Measurements from ENCODE around the gene HSPA5.

The HSPA5 gene

GRCh38 chr9:125277411-125277810 lies 36.3 kb upstream of the HSPA5 start:
- H2BK120ac ChIP-seq (ENCODE audit: insufficient read depth, low read length, poor library complexity), result no peak overlapping the region
- no peak overlapping the region for H2BK5ac ChIP-seq (ENCODE audit: low read depth, low read length, poor library complexity)
- H3K79me1 ChIP-seq (ENCODE audit: low read length), result no peaks in the 10 kb centered on the region
- H3K18ac ChIP-seq (ENCODE audit: low read length), result no peak overlapping the region
- no peak overlapping the region for H2AFZ ChIP-seq (ENCODE audit: insufficient read depth, low read length, poor library complexity)
- no peak overlapping the region for H3K23ac ChIP-seq (ENCODE audit: low read length)
- H3K27ac ChIP-seq (ENCODE audit: low read depth, low read length), result no peak overlapping the region
- H4K8ac ChIP-seq (ENCODE audit: low read depth, low read length), result no peak overlapping the region
- H3K79me2 ChIP-seq (ENCODE audit: control insufficient read depth, insufficient read depth, low read length, poor library complexity), result peaks cover 5% of the 10 kb centered on the region
- no peaks in the 10 kb centered on the region for H3K9me3 ChIP-seq (ENCODE audit: insufficient read depth, low read depth, low read length)
- DNase-seq, result no peak
- no peak overlapping the region for H2BK12ac ChIP-seq (ENCODE audit: low read length)
- H3K4me2 ChIP-seq (ENCODE audit: low read length), result no peak overlapping the region
- no peak overlapping the region for H4K91ac ChIP-seq (ENCODE audit: low read depth, low read length)
- peaks cover 0 to 1% of the 10 kb centered on the region in 2 experiments for H3K36me3 ChIP-seq (ENCODE audit: control insufficient read depth in 1 of 2, insufficient read depth in 2 of 2, low read length in 2 of 2)
- H3K27me3 ChIP-seq (ENCODE audit: insufficient read depth, low read length), result no peaks in the 10 kb centered on the region
- no peak overlapping the region for H4K12ac ChIP-seq (ENCODE audit: low read depth, low read length)
- H2AK5ac ChIP-seq (ENCODE audit: low read length), result no peak overlapping the region
- H3K4me1 ChIP-seq (ENCODE audit: control insufficient read depth in 1 of 2, insufficient read depth in 2 of 2, low read length in 2 of 2), result peaks cover 0 to 2% of the 10 kb centered on the region in 2 experiments
- no peak overlapping the region for H3K9ac ChIP-seq (ENCODE audit: low read length)
- no peak overlapping the region for H3K14ac ChIP-seq (ENCODE audit: low read length)
- no peak overlapping the region for H3K4ac ChIP-seq (ENCODE audit: low read depth, low read length)
- H3K4me3 ChIP-seq (ENCODE audit: low read depth, low read length), result no peak overlapping the region

GRCh38 chr9:125276771-125277170 lies 35.6 kb upstream of the HSPA5 start:
- Histone ChIP-seq H3K4me2 (ENCODE audit: low read length) (no peak overlapping the region), H2AK5ac (ENCODE audit: low read length) (no peak overlapping the region), H3K27me3 (ENCODE audit: insufficient read depth, low read length) (no peaks in the 10 kb centered on the region), H3K18ac (ENCODE audit: low read length) (no peak overlapping the region), H4K12ac (ENCODE audit: low read depth, low read length) (no peak overlapping the region), H2BK5ac (ENCODE audit: low read depth, low read length, poor library complexity) (no peak overlapping the region), H4K91ac (ENCODE audit: low read depth, low read length) (no peak overlapping the region), H3K79me2 (ENCODE audit: control insufficient read depth, insufficient read depth, low read length, poor library complexity) (peaks cover 5% of the 10 kb centered on the region), H3K9me3 (ENCODE audit: insufficient read depth, low read depth, low read length) (no peaks in the 10 kb centered on the region), H3K4me3 (ENCODE audit: low read depth, low read length) (no peak overlapping the region), H2BK12ac (ENCODE audit: low read length) (no peak overlapping the region), H3K9ac (ENCODE audit: low read length) (no peak overlapping the region), H3K4me1 (ENCODE audit: control insufficient read depth in 1 of 2, insufficient read depth in 2 of 2, low read length in 2 of 2) (peaks cover 0 to 2% of the 10 kb centered on the region in 2 experiments), H2BK120ac (ENCODE audit: insufficient read depth, low read length, poor library complexity) (no peak overlapping the region), H4K8ac (ENCODE audit: low read depth, low read length) (no peak overlapping the region), H2AFZ (ENCODE audit: insufficient read depth, low read length, poor library complexity) (no peak overlapping the region), H3K4ac (ENCODE audit: low read depth, low read length) (no peak overlapping the region), H3K14ac (ENCODE audit: low read length) (no peak overlapping the region), H3K79me1 (ENCODE audit: low read length) (no peaks in the 10 kb centered on the region), H3K36me3 (ENCODE audit: control insufficient read depth in 1 of 2, insufficient read depth in 2 of 2, low read length in 2 of 2) (peaks cover 0 to 1% of the 10 kb centered on the region in 2 experiments), H3K27ac (ENCODE audit: low read depth, low read length) (no peak overlapping the region), H3K23ac (ENCODE audit: low read length) (no peak overlapping the region)
- peak; percentile 53 to 75 for DNase-seq
- WGBS (ENCODE audit: extremely low coverage, insufficient coverage, insufficient read length), result no CpG with 5 or more reads among the region's 4 CpGs

- no peak overlapping the region for H2AFZ ChIP-seq (ENCODE audit: insufficient read depth, low read length, poor library complexity)
- H4K12ac ChIP-seq (ENCODE audit: low read depth, low read length), result no peak overlapping the region
- no peak overlapping the region for H2BK5ac ChIP-seq (ENCODE audit: low read depth, low read length, poor library complexity)
- no peak overlapping the region for H3K4me2 ChIP-seq (ENCODE audit: low read length)
- no peaks in the 10 kb centered on the region for H3K79me1 ChIP-seq (ENCODE audit: low read length)
- H3K9me3 ChIP-seq (ENCODE audit: insufficient read depth, low read depth, low read length), result no peaks in the 10 kb centered on the region
- H3K4ac ChIP-seq (ENCODE audit: low read depth, low read length), result no peak overlapping the region
- no peak overlapping the region for H3K14ac ChIP-seq (ENCODE audit: low read length)
- no peak overlapping the region for H2BK120ac ChIP-seq (ENCODE audit: insufficient read depth, low read length, poor library complexity)
- H3K9ac ChIP-seq (ENCODE audit: low read length), result no peak overlapping the region
- DNase-seq, result peak; percentile 53 to 79
- no peak overlapping the region for H2BK12ac ChIP-seq (ENCODE audit: low read length)
- H3K27me3 ChIP-seq (ENCODE audit: insufficient read depth, low read length), result no peaks in the 10 kb centered on the region
- no peak overlapping the region for H3K18ac ChIP-seq (ENCODE audit: low read length)
- H4K8ac ChIP-seq (ENCODE audit: low read depth, low read length), result no peak overlapping the region
- H3K4me1 ChIP-seq (ENCODE audit: control insufficient read depth in 1 of 2, insufficient read depth in 2 of 2, low read length in 2 of 2), result peaks cover 0 to 2% of the 10 kb centered on the region in 2 experiments
- H2AK5ac ChIP-seq (ENCODE audit: low read length), result no peak overlapping the region
- no peak overlapping the region for H3K23ac ChIP-seq (ENCODE audit: low read length)
- peaks cover 0 to 2% of the 10 kb centered on the region in 2 experiments for H3K36me3 ChIP-seq (ENCODE audit: control insufficient read depth in 1 of 2, insufficient read depth in 2 of 2, low read length in 2 of 2)
- H4K91ac ChIP-seq (ENCODE audit: low read depth, low read length), result no peak overlapping the region
- no peak overlapping the region for H3K4me3 ChIP-seq (ENCODE audit: low read depth, low read length)
- H3K27ac ChIP-seq (ENCODE audit: low read depth, low read length), result no peak overlapping the region
- no CpG with 5 or more reads among the region's 3 CpGs for WGBS (ENCODE audit: extremely low coverage, insufficient coverage, insufficient read length)
- H3K79me2 ChIP-seq (ENCODE audit: control insufficient read depth, insufficient read depth, low read length, poor library complexity), result peaks cover 5% of the 10 kb centered on the region
Observed at GRCh38 chr9:125272697-125273096, 31.6 kb upstream of the HSPA5 start.

GRCh38 chr9:125271081-125271480 lies 29.9 kb upstream of the HSPA5 start:
- no peak overlapping the region for H3K4me3 ChIP-seq (ENCODE audit: low read depth, low read length)
- no peak overlapping the region for H2BK120ac ChIP-seq (ENCODE audit: insufficient read depth, low read length, poor library complexity)
- peaks cover 0 to 4% of the 10 kb centered on the region in 2 experiments for H3K36me3 ChIP-seq (ENCODE audit: control insufficient read depth in 1 of 2, insufficient read depth in 2 of 2, low read length in 2 of 2)
- no peak overlapping the region for H3K18ac ChIP-seq (ENCODE audit: low read length)
- H3K4ac ChIP-seq (ENCODE audit: low read depth, low read length), result no peak overlapping the region
- H3K27ac ChIP-seq (ENCODE audit: low read depth, low read length), result no peak overlapping the region
- H4K12ac ChIP-seq (ENCODE audit: low read depth, low read length), result no peak overlapping the region
- no peak overlapping the region for H4K8ac ChIP-seq (ENCODE audit: low read depth, low read length)
- no peaks in the 10 kb centered on the region for H3K27me3 ChIP-seq (ENCODE audit: insufficient read depth, low read length)
- H2BK5ac ChIP-seq (ENCODE audit: low read depth, low read length, poor library complexity), result no peak overlapping the region
- peak in 1 of 2 donors; percentile 53 for DNase-seq
- no peak overlapping the region for H2AK5ac ChIP-seq (ENCODE audit: low read length)
- H2AFZ ChIP-seq (ENCODE audit: insufficient read depth, low read length, poor library complexity), result no peak overlapping the region
- H3K79me2 ChIP-seq (ENCODE audit: control insufficient read depth, insufficient read depth, low read length, poor library complexity), result peaks cover 5% of the 10 kb centered on the region
- H3K4me1 ChIP-seq (ENCODE audit: control insufficient read depth in 1 of 2, insufficient read depth in 2 of 2, low read length in 2 of 2), result peaks cover 0 to 2% of the 10 kb centered on the region in 2 experiments
- no peaks in the 10 kb centered on the region for H3K9me3 ChIP-seq (ENCODE audit: insufficient read depth, low read depth, low read length)
- H3K23ac ChIP-seq (ENCODE audit: low read length), result no peak overlapping the region
- no peak overlapping the region for H3K9ac ChIP-seq (ENCODE audit: low read length)
- H3K4me2 ChIP-seq (ENCODE audit: low read length), result no peak overlapping the region
- no peaks in the 10 kb centered on the region for H3K79me1 ChIP-seq (ENCODE audit: low read length)
- no peak overlapping the region for H3K14ac ChIP-seq (ENCODE audit: low read length)
- no peak overlapping the region for H4K91ac ChIP-seq (ENCODE audit: low read depth, low read length)
- H2BK12ac ChIP-seq (ENCODE audit: low read length), result no peak overlapping the region
- no CpG with 5 or more reads among the region's 5 CpGs for WGBS (ENCODE audit: extremely low coverage, insufficient coverage, insufficient read length)

Measured in trophoblast cell (in vitro differentiated cells and primary cell).